H9 (cell line): ENCODE measurements around the gene OR10AD1. TPM values are rescaled to one million over a fixed set of nuclear protein-coding genes. Genes with fewer than 3 reads are reported as not detected.

ENCODE experiments used
- DNase-seq: peaks from one replicate; pipeline ENCODE4 v3.0.0-alpha.2; 2017
- H2AFZ ChIP-seq: one replicate; pipeline ENCODE4 v1.6.1; 2013; ENCODE audit warnings: mild to moderate bottlenecking, low read length, control low read depth, moderate library complexity
- H2AK5ac ChIP-seq: 2 replicates; pipeline ENCODE4 v1.6.1; 2013; ENCODE audit warnings: low read length, control low read depth, mixed read lengths; ENCODE audit not compliant: insufficient read length
- H2BK120ac ChIP-seq: one replicate; pipeline ENCODE4 v1.6.1; 2013; ENCODE audit warnings: low read depth, mild to moderate bottlenecking, low read length, control low read depth, inconsistent platforms; ENCODE audit not compliant: poor library complexity, severe bottlenecking
- H2BK12ac ChIP-seq: 2 replicates; pipeline ENCODE4 v1.6.1; 2013; ENCODE audit warnings: low read length, control low read depth, mixed read lengths, low read depth; ENCODE audit not compliant: insufficient read length
- H2BK15ac ChIP-seq: 2 replicates; pipeline ENCODE4 v1.6.1; 2013; ENCODE audit warnings: low read depth, low read length, control low read depth
- H2BK20ac ChIP-seq: one replicate; pipeline ENCODE4 v1.6.1; 2013; ENCODE audit warnings: low read depth, mild to moderate bottlenecking, low read length, control low read depth, inconsistent platforms; ENCODE audit not compliant: poor library complexity, severe bottlenecking
- H2BK5ac ChIP-seq: 2 replicates; pipeline ENCODE4 v1.6.1; 2013; ENCODE audit warnings: low read length, control low read depth, mixed read lengths; ENCODE audit not compliant: insufficient read length
- H3K14ac ChIP-seq: 2 replicates; pipeline ENCODE4 v1.6.1; 2013; ENCODE audit warnings: low read length, control low read depth; ENCODE audit not compliant: insufficient read depth
- H3K18ac ChIP-seq: 2 replicates; pipeline ENCODE4 v1.6.1; 2013; ENCODE audit warnings: low read depth, mild to moderate bottlenecking, mixed read lengths, low read length, control low read depth; ENCODE audit not compliant: insufficient read length
- H3K23ac ChIP-seq: 2 replicates; pipeline ENCODE4 v1.6.1; 2013; ENCODE audit warnings: low read length, control low read depth, mixed read lengths, low read depth; ENCODE audit not compliant: insufficient read length
- H3K23me2 ChIP-seq: 2 replicates; pipeline ENCODE4 v1.6.1; 2013; ENCODE audit warnings: low read depth, mild to moderate bottlenecking, mixed read lengths, low read length, control low read depth; ENCODE audit not compliant: insufficient read length, poor library complexity, severe bottlenecking
- H3K27ac ChIP-seq: 2 replicates; pipeline ENCODE4 v1.5.1; 2013; ENCODE audit warnings: low read length, control low read depth, mixed read lengths, low read depth; ENCODE audit not compliant: insufficient read length
- H3K27me3 ChIP-seq: 2 replicates; pipeline ENCODE4 v1.6.1; 2013; ENCODE audit warnings: low read length, control low read depth, inconsistent platforms; ENCODE audit not compliant: insufficient read depth
- H3K4ac ChIP-seq: 2 replicates; pipeline ENCODE4 v1.6.1; 2013; ENCODE audit warnings: low read depth, mild to moderate bottlenecking, control low read depth, inconsistent platforms, low read length, moderate library complexity
- H3K4me1 ChIP-seq: 2 replicates; pipeline ENCODE4 v1.6.1; 2013; ENCODE audit warnings: low read length, control low read depth, inconsistent platforms; ENCODE audit not compliant: insufficient read depth
- H3K4me2 ChIP-seq: 2 replicates; pipeline ENCODE4 v1.6.1; 2013; ENCODE audit warnings: low read length, control low read depth, mixed read lengths; ENCODE audit not compliant: insufficient read length, insufficient read depth
- H3K56ac ChIP-seq: 2 replicates; pipeline ENCODE4 v1.6.1; 2013; ENCODE audit warnings: low read depth, mild to moderate bottlenecking, mixed read lengths, low read length, control low read depth; ENCODE audit not compliant: insufficient read length
- H3K79me1 ChIP-seq: 2 replicates; pipeline ENCODE4 v1.6.1; 2013; ENCODE audit warnings: low read depth, mild to moderate bottlenecking, moderate library complexity, low read length, control low read depth, inconsistent platforms; ENCODE audit not compliant: insufficient read depth, poor library complexity, severe bottlenecking
- H3K79me2 ChIP-seq: 2 replicates; pipeline ENCODE4 v1.6.1; 2013; ENCODE audit warnings: low read length, control low read depth, inconsistent platforms; ENCODE audit not compliant: insufficient read depth
- H3K9ac ChIP-seq: 2 replicates; pipeline ENCODE4 v1.6.1; 2013; ENCODE audit warnings: low read length, control low read depth, mixed read lengths; ENCODE audit not compliant: insufficient read length; ENCODE audit errors: extremely low read depth
- H3K9me3 ChIP-seq: one replicate; pipeline ENCODE4 v1.6.1; 2013; ENCODE audit warnings: low read depth, low read length, inconsistent platforms; ENCODE audit not compliant: control insufficient read depth
- H3T11ph ChIP-seq: one replicate; pipeline ENCODE4 v1.6.1; 2013; ENCODE audit warnings: mild to moderate bottlenecking, low read length, control low read depth, inconsistent platforms
- H4K20me1 ChIP-seq: one replicate; pipeline ENCODE4 v1.6.1; 2013; ENCODE audit not compliant: control insufficient read depth, insufficient read length, insufficient read depth
- H4K5ac ChIP-seq: 2 replicates; pipeline ENCODE4 v1.6.1; 2013; ENCODE audit warnings: low read depth, mild to moderate bottlenecking, mixed read lengths, low read length, control low read depth; ENCODE audit not compliant: insufficient read length
- H4K8ac ChIP-seq: replicated peaks from 2 replicates; pipeline ENCODE4 v1.6.1; 2013; ENCODE audit warnings: low read length, control low read depth, mixed read lengths, low read depth; ENCODE audit not compliant: insufficient read length
- H4K91ac ChIP-seq: 2 replicates; pipeline ENCODE4 v1.6.1; 2013; ENCODE audit warnings: low read depth, mild to moderate bottlenecking, moderate library complexity, mixed read lengths, low read length, control low read depth; ENCODE audit not compliant: insufficient read length
- H3K27ac Mint-ChIP-seq, 3 experiments: 2 replicates in 2 of 3; 3 replicates in 1 of 3; pipeline ENCODE4 v1.8.0; 2020 to 2021; ENCODE audit warnings: mixed read lengths in 3 of 3, mild to moderate bottlenecking in 1 of 3, moderate library complexity in 1 of 3
- H3K27me3 Mint-ChIP-seq: 2 replicates; pipeline ENCODE4 v1.8.0; 2021; ENCODE audit warnings: low read depth, mild to moderate bottlenecking, moderate library complexity, mixed read lengths
- H3K36me3 Mint-ChIP-seq, 3 experiments: 2 replicates in 2 of 3; 3 replicates in 1 of 3; pipeline ENCODE4 v1.8.0; 2020 to 2021; ENCODE audit warnings: low read depth in 3 of 3, mixed read lengths in 3 of 3; ENCODE audit not compliant: insufficient read depth in 1 of 3
- H3K4me1 Mint-ChIP-seq, 2 experiments: 2 replicates each; pipeline ENCODE4 v1.8.0; 2020; ENCODE audit warnings: mixed read lengths in 2 of 2
- H3K4me3 Mint-ChIP-seq, 2 experiments: 2 replicates in 1 of 2; 3 replicates in 1 of 2; pipeline ENCODE4 v1.8.0; 2020 to 2021; ENCODE audit warnings: mild to moderate bottlenecking in 2 of 2, mixed read lengths in 2 of 2, moderate library complexity in 1 of 2
- H3K9me3 Mint-ChIP-seq, 2 experiments: 2 replicates in 1 of 2; 3 replicates in 1 of 2; pipeline ENCODE4 v1.8.0; 2020; ENCODE audit warnings: mild to moderate bottlenecking in 2 of 2, mixed read lengths in 2 of 2, moderate library complexity in 1 of 2
- WGBS: extraction: QIAGEN DNeasy Blood & Tissue Kit; methylation state at CpG from one replicate; pipeline ENCODE4 v1.1.7; 2013; ENCODE audit warnings: missing lambda C conversion rate, low lambda C conversion rate, mixed read lengths; ENCODE audit not compliant: insufficient read length; ENCODE audit errors: extremely low coverage; 5-methylcytosine and 5-hydroxymethylcytosine counted together
- total RNA-seq: library from RNA; stranded (reverse); gene quantifications from 2 replicates; pipeline ENCODE4 v1.2.1, GENCODE V29; 2021
- TF ChIP-seq, protein P1 (sequence below): fragments of 200-600 bp; sonication (generic); conservative IDR thresholded peaks from 3 replicates; pipeline ENCODE4 v1.8.0; 2021; ENCODE audit warnings: antibody characterized with exemption, mild to moderate bottlenecking

The OR10AD1 gene
- total RNA-seq, 1 experiment from 2014 or later = not detected

DNA sequence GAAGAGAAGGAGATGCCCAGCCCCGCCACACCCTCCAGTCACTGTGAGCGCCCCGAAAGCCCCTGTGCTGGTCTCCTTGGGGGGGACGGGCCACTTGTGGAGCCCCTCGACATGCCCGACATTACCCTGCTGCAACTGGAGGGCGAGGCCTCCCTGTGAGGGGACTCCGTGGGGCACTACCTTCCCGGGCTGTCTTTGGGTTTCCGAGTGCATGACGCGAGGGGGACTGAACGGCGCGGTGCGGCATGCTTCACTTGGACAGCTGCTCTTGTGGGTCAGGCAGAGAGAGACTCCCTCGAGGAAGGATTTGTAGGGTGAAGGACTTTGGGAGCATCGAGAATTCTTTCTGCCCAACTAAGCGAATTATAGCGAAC lies 18.6 kb downstream of the OR10AD1 start:
- H3K36me3 Mint-ChIP-seq = no peaks in the 10 kb centered on the region
- H3K4me3 Mint-ChIP-seq = peak overlapping the region; percentile 79 to 87
- Histone ChIP-seq H3K79me2 (no peaks in the 10 kb centered on the region), H2BK120ac (no peak overlapping the region), H3T11ph (no peak overlapping the region), H3K4me1 (no peaks in the 10 kb centered on the region), H3K23me2 (peaks cover 21% of the 10 kb centered on the region), H3K79me1 (no peaks in the 10 kb centered on the region), H3K14ac (no peak overlapping the region), H4K8ac (no peak overlapping the region), H2BK5ac (no peak overlapping the region), H2AFZ (no peak overlapping the region), H2BK15ac (no peak overlapping the region), H3K27me3 (peaks cover 15% of the 10 kb centered on the region; the same call in 1 of the 2 replicates), H3K9ac (no peak overlapping the region), H4K5ac (no peak overlapping the region), H3K9me3 (no peaks in the 10 kb centered on the region), H4K20me1 (no peaks in the 10 kb centered on the region), H3K56ac (no peak overlapping the region), H2BK20ac (no peak overlapping the region), H3K4me2 (peak overlapping the region; percentile 54), H2BK12ac (no peak overlapping the region), H4K91ac (no peak overlapping the region), H3K27ac (no peak overlapping the region), H2AK5ac (no peak overlapping the region), H3K23ac (no peak overlapping the region), H3K4ac (no peak overlapping the region), H3K18ac (no peak overlapping the region)
- no peaks in the 10 kb centered on the region; a peak in 2 of 5 replicates for H3K9me3 Mint-ChIP-seq
- TF ChIP-seq, protein P1, sequence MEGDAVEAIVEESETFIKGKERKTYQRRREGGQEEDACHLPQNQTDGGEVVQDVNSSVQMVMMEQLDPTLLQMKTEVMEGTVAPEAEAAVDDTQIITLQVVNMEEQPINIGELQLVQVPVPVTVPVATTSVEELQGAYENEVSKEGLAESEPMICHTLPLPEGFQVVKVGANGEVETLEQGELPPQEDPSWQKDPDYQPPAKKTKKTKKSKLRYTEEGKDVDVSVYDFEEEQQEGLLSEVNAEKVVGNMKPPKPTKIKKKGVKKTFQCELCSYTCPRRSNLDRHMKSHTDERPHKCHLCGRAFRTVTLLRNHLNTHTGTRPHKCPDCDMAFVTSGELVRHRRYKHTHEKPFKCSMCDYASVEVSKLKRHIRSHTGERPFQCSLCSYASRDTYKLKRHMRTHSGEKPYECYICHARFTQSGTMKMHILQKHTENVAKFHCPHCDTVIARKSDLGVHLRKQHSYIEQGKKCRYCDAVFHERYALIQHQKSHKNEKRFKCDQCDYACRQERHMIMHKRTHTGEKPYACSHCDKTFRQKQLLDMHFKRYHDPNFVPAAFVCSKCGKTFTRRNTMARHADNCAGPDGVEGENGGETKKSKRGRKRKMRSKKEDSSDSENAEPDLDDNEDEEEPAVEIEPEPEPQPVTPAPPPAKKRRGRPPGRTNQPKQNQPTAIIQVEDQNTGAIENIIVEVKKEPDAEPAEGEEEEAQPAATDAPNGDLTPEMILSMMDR = no peak
- WGBS = no CpG with 5 or more reads among the region's 20 CpGs
- H3K4me1 Mint-ChIP-seq = peaks cover 27 to 29% of the 10 kb centered on the region in 2 experiments
- H3K27me3 Mint-ChIP-seq = peaks cover 100% of the 10 kb centered on the region
- H3K27ac Mint-ChIP-seq = peak overlapping the region in 1 of 3 experiments; percentile 50; a peak in 1 of 7 replicates
- DNase-seq = no peak
